ENCODE data around the gene LRP8.

- TF ChIP-seq, protein P1, sequence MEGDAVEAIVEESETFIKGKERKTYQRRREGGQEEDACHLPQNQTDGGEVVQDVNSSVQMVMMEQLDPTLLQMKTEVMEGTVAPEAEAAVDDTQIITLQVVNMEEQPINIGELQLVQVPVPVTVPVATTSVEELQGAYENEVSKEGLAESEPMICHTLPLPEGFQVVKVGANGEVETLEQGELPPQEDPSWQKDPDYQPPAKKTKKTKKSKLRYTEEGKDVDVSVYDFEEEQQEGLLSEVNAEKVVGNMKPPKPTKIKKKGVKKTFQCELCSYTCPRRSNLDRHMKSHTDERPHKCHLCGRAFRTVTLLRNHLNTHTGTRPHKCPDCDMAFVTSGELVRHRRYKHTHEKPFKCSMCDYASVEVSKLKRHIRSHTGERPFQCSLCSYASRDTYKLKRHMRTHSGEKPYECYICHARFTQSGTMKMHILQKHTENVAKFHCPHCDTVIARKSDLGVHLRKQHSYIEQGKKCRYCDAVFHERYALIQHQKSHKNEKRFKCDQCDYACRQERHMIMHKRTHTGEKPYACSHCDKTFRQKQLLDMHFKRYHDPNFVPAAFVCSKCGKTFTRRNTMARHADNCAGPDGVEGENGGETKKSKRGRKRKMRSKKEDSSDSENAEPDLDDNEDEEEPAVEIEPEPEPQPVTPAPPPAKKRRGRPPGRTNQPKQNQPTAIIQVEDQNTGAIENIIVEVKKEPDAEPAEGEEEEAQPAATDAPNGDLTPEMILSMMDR (IDR thresholded peaks at IDR 0.05; ENCODE audit: low read length) = no peak
- no peak for TF ChIP-seq EZH2 (optimal IDR thresholded peaks at IDR 0.05; ENCODE audit: low read depth, low read length)
Measured at GRCh38 chr1:53356637-53357036, 28.8 kb upstream of the LRP8 start.

Measured in MM.1S (cell line).